Measurements from ENCODE around the gene TRIM27. TPM values are rescaled to one million over a fixed set of nuclear protein-coding genes. Genes with fewer than 3 reads are reported as not detected.

TRIM27 gene
- total RNA-seq, 6 experiments from 2014 or later, result 31.5 to 54.8 (median 36.7) TPM

DNA sequence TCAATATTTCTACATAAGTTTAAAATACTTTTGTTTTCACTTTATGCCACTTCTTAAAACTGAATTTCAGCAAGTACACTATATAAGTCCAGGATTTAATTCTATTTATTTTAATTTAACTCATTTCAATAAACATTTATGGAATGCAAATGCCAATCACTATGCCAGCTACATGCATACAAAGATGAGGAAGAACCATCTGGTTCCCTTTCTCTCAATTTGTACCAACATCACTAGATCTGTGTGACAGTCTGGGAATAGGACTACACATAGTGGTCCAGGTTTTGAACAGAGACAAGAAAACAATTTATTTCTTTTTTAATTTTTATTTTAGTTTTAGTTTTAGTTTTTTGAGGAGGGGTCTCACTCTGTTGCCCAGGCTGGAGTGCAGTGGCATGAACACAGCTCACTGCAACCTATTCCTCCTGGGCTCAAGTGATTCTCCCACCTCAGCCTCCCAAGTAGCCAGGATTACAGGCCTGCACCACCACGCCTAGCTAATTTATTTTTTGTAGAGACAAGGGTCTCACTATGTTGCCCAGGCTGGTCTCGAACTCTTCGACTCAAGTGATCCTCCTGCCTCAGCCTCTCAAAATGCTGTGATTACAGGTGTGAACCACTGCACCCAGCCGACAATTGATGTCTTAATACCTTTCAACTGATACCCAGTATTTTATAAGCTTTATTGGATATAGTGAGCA is 35.8 kb downstream of the TRIM27 start:
- ATAC-seq (no peak), DNase-seq (no peak)
- WGBS (ENCODE audit: insufficient coverage, low coverage, low lambda C conversion rate, missing lambda C conversion rate), result 88% methylated on average over 4 of the region's 4 CpGs
- Histone ChIP-seq H3K4me1 (no peaks in the 10 kb centered on the region), H3K27me3 (no peaks in the 10 kb centered on the region), H3K9me3 (no peaks in the 10 kb centered on the region), H3K4me3 (no peak overlapping the region), H3K36me3 (no peaks in the 10 kb centered on the region), H3K27ac (no peak overlapping the region)
- intact Hi-C loops (cut with DNase I), result no loop called here
- TF ChIP-seq, protein P1, sequence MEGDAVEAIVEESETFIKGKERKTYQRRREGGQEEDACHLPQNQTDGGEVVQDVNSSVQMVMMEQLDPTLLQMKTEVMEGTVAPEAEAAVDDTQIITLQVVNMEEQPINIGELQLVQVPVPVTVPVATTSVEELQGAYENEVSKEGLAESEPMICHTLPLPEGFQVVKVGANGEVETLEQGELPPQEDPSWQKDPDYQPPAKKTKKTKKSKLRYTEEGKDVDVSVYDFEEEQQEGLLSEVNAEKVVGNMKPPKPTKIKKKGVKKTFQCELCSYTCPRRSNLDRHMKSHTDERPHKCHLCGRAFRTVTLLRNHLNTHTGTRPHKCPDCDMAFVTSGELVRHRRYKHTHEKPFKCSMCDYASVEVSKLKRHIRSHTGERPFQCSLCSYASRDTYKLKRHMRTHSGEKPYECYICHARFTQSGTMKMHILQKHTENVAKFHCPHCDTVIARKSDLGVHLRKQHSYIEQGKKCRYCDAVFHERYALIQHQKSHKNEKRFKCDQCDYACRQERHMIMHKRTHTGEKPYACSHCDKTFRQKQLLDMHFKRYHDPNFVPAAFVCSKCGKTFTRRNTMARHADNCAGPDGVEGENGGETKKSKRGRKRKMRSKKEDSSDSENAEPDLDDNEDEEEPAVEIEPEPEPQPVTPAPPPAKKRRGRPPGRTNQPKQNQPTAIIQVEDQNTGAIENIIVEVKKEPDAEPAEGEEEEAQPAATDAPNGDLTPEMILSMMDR (IDR thresholded peaks at IDR 0.05), result no peak
- TF ChIP-seq POLR2A (IDR thresholded peaks at IDR 0.05), result no peak

DNA sequence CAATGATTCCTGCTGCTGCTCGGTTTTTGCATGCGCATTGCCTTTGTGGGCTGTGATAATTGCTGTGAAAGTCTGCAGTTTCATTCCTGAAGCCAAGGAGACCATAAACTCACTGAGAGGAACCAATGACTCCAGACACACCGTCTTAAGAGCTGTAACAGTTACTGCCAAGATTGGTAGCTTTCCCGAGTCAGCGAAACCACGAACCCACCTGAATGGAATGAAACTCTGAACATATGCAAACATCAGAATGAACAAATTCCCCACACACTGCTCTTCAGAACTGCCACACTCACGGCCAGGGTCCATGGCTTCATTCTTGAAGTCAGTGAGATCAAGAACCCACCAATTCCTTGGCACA is 37.7 kb downstream of the TRIM27 start:
- no peaks in the 10 kb centered on the region for H3K9me3 ChIP-seq
- no peak overlapping the region for H3K27ac ChIP-seq
- no peak overlapping the region for H3K4me3 ChIP-seq
- no peak for ATAC-seq
- no peak for DNase-seq
- TF ChIP-seq, protein P1 (IDR thresholded peaks at IDR 0.05), result no peak
- TF ChIP-seq POLR2A (IDR thresholded peaks at IDR 0.05), result no peak
- no peaks in the 10 kb centered on the region for H3K36me3 ChIP-seq
- WGBS (ENCODE audit: insufficient coverage, low coverage, low lambda C conversion rate, missing lambda C conversion rate), result 67% methylated on average over 6 of the region's 7 CpGs
- no peaks in the 10 kb centered on the region for H3K27me3 ChIP-seq
- intact Hi-C loops (cut with DNase I), result no loop called here
- no peaks in the 10 kb centered on the region for H3K4me1 ChIP-seq

DNA sequence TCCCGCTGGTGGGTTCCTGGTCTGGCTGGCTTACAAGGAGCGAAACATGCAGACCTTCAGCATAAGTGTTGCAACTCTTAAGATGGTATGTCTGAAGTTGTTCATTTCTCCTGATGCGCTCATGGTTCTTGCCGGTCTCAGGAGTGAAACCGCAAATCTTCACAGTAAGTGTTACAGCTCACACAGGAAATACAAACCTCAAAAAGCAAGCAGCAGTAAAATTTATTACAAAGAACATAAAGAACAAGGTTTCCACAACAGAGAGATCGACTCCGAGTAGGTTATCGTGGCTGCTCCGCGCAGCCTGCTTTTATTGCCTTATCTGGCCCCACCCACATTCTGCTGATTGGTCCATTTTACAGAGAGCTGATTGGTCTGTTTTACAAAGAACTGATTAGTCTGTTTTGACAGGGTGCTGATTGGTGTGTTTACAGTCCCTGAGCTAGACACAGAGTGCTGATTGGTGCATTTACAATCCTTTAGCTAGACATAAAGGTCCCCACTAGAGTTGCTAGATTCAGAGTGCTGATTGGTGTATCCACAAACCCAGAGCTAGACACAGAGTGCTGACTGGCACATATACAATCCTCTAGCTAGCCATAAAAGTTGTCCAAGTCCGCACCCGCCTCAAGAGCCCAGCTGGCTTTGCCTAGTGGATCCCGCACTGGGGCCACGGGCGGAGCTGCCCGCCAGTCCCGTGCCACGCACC is 39.2 kb downstream of the TRIM27 start:
- Histone ChIP-seq H3K27ac (no peak overlapping the region), H3K4me3 (no peak overlapping the region), H3K4me1 (peaks cover 0 to 4% (median 0%) of the 10 kb centered on the region in 4 donors), H3K27me3 (no peaks in the 10 kb centered on the region), H3K36me3 (no peaks in the 10 kb centered on the region), H3K9me3 (no peaks in the 10 kb centered on the region)
- ATAC-seq (peak in 2 of 4 donors; percentile 27 to 28), DNase-seq (no peak)
- intact Hi-C loops (cut with DNase I), result no loop called here
- WGBS (ENCODE audit: insufficient coverage, low coverage, low lambda C conversion rate, missing lambda C conversion rate), result 64% methylated on average over 9 of the region's 18 CpGs
- no peak for TF ChIP-seq POLR2A (IDR thresholded peaks at IDR 0.05)
- TF ChIP-seq, protein P1 (IDR thresholded peaks at IDR 0.05), result no peak

DNA sequence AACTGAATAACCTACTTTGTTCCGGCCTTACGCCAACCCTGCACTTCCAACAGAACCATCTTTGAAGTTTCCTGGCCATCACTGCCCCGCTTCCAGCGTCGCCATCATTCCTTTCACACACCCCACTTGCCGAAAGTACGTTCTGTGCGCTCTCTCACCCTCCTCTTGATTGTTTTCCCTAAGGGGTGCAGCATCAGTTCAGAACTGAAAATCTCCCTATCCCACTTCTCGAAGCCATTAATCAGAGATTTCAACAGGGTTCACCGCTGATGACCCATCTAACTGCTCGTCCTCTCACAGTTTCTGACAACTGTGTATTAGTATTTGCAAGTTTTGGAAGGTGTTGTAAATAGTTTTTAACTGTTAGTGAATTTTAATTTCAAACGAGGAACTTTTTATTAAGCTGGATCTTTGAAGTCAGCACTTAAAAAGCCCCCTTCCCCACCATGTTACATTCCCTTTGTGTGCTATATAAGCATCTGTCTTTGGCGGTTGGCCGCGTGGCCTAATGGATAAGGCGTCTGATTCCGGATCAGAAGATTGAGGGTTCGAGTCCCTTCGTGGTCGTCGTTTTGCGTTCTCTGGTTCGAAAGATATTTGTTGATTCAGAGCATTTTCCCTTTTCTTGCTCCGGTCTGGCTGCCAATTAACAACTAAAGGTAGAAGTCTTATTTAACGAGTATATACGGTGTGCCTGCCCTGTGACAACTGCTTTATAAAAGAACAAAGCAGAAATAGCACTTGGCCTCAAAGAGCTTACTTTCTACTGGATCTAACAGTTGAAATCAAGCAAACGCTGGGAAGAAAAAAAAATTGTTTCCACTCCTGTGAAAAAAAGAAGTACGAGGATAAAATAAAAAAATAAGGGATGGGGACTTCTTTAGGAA is 42.6 kb downstream of the TRIM27 start:
- 4% methylated on average over 28 of the region's 28 CpGs for WGBS (ENCODE audit: insufficient coverage, low coverage, low lambda C conversion rate, missing lambda C conversion rate)
- no peak overlapping the region for H3K27ac ChIP-seq
- TF ChIP-seq POLR2A (IDR thresholded peaks at IDR 0.05), result no peak
- TF ChIP-seq, protein P1 (IDR thresholded peaks at IDR 0.05), result no peak
- H3K4me3 ChIP-seq, result peak overlapping the region; percentile 36 to 47 (median 39)
- no peaks in the 10 kb centered on the region for H3K27me3 ChIP-seq
- H3K9me3 ChIP-seq, result no peaks in the 10 kb centered on the region
- ATAC-seq (peak in 3 of 4 donors; percentile 73 to 80 (median 77)), DNase-seq (peak in 2 of 3 donors; percentile 52 to 61)
- intact Hi-C loops (cut with DNase I), result no loop called here
- H3K4me1 ChIP-seq, result peaks cover 0 to 4% (median 0%) of the 10 kb centered on the region in 4 donors
- no peaks in the 10 kb centered on the region for H3K36me3 ChIP-seq

Data from right lobe of liver (tissue), 6 donors.